Dendritic cell treated with granulocyte-macrophage colony-stimulating factor and Interleukin-4, amounts not matched to agents 40 ng/mL and 50 ng/mL, for 4 days (primary cell): ENCODE data around the gene MBOAT1.

ENCODE experiments used
- H3K27ac Mint-ChIP-seq: one replicate; pipeline ENCODE4 v1.8.0; 2022; ENCODE audit warnings: mild to moderate bottlenecking, mixed read lengths
- H3K27me3 Mint-ChIP-seq: one replicate; pipeline ENCODE4 v1.8.0; 2022; ENCODE audit warnings: mild to moderate bottlenecking, mixed read lengths
- H3K36me3 Mint-ChIP-seq: one replicate; pipeline ENCODE4 v1.8.0; 2022; ENCODE audit warnings: low read depth, mixed read lengths
- H3K4me1 Mint-ChIP-seq: one replicate; pipeline ENCODE4 v1.8.0; 2022; ENCODE audit warnings: low read depth, mixed read lengths
- H3K4me3 Mint-ChIP-seq: one replicate; pipeline ENCODE4 v1.8.0; 2022; ENCODE audit warnings: mild to moderate bottlenecking, moderate library complexity, mixed read lengths
- H3K9me3 Mint-ChIP-seq: one replicate; pipeline ENCODE4 v1.8.0; 2022; ENCODE audit warnings: mixed read lengths
- intact Hi-C: fragments of 100-400 bp; cut with micrococcal nuclease; formaldehyde crosslinking; loops from one replicate; pipeline ENCODE4 v1.15.0; 2022

Gene MBOAT1

DNA sequence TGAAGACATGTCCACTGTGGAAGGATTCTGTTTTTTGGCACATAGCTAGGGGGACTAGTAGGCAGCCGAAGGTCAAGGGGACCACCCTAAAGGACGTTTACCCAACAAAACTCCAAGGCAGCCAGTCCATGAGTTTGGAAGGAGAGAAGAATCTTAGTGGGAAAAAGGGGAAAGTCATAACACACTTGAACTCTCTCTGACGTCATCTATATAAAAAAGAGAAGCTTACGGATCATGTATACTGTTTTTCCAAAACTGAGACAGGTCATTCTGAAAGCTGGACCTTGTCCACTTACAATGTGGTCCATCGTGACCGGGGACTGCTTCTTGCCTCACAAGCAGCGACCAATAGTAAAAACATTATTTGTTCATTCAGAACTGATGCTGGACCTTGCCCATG, 95.5 kb downstream of the MBOAT1 start:
- H3K27me3 Mint-ChIP-seq = no peaks in the 10 kb centered on the region
- no peak overlapping the region for H3K4me3 Mint-ChIP-seq
- no peak overlapping the region for H3K27ac Mint-ChIP-seq
- H3K9me3 Mint-ChIP-seq = no peaks in the 10 kb centered on the region
- intact Hi-C loops = no loop called here
- H3K36me3 Mint-ChIP-seq = peaks cover 61% of the 10 kb centered on the region
- no peaks in the 10 kb centered on the region for H3K4me1 Mint-ChIP-seq

DNA sequence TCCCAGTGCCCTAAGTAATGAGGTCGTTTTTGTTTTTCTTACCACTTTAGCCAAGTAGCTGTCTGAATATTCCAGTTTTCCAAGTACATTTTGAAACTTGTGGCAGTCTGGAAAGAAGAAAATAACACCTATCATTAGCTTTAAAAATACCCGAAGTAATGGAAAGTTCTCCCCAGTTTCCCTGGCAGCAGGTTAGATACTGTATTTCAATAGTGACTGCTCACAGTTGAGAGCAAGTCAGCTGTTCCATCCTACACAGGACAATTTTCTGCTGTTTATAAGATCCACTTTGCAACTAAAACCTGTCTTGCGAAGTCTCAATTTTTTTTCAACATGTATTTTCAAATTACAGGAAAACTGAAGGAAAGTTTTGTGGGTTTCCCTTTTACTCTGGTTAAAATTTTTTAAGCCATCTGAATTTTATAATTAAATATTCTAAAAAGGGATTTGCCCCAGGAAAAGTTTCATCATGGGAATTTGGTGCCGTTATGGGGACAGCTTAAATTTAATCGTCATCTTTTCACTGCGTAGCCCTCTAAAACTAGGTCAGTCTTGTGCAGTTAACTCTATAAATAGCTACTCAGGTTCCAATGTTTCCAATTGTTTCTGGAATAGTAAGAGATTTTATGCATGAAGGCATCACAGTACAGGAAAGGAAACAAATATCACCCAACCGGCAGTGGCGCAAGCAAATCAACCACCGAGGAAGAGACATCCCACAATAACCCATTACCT, 96.9 kb downstream of the MBOAT1 start:
- H3K4me3 Mint-ChIP-seq = no peak overlapping the region
- no peaks in the 10 kb centered on the region for H3K27me3 Mint-ChIP-seq
- H3K9me3 Mint-ChIP-seq = no peaks in the 10 kb centered on the region
- no peak overlapping the region for H3K27ac Mint-ChIP-seq
- no peaks in the 10 kb centered on the region for H3K4me1 Mint-ChIP-seq
- peaks cover 59% of the 10 kb centered on the region for H3K36me3 Mint-ChIP-seq
- intact Hi-C loops = no loop called here

- Mint-ChIP-seq H3K36me3 (peaks cover 55% of the 10 kb centered on the region), H3K27ac (no peak overlapping the region), H3K27me3 (no peaks in the 10 kb centered on the region), H3K9me3 (no peaks in the 10 kb centered on the region), H3K4me1 (no peaks in the 10 kb centered on the region), H3K4me3 (no peak overlapping the region)
- intact Hi-C loops = no loop called here
These were observed 98.5 kb downstream of the MBOAT1 start for GRCh38 chr6:20113649-20114224.

DNA sequence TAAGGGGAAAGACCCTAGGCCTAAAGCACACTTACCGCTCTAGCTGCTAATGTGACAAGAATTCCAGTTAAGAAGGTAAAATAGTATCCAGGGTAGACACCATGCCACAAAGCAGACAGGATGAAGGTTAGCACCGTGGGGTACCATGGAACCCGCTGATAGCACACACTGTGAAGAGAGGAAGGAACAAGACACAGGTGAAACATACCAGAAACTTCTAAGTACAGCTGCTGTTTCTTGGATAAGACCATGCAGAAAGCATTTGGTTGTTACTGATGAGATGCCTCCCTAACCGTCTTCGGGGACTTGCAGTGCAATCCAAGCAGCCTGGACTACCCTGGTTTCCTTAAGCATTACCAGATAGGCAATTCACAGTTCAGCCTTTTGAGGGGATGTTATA, 99.4 kb downstream of the MBOAT1 start:
- intact Hi-C loops = no loop called here
- Mint-ChIP-seq H3K4me1 (no peaks in the 10 kb centered on the region), H3K36me3 (peaks cover 50% of the 10 kb centered on the region), H3K9me3 (no peaks in the 10 kb centered on the region), H3K27ac (no peak overlapping the region), H3K27me3 (no peaks in the 10 kb centered on the region), H3K4me3 (no peak overlapping the region)

- no peaks in the 10 kb centered on the region for H3K4me1 Mint-ChIP-seq
- no peaks in the 10 kb centered on the region for H3K27me3 Mint-ChIP-seq
- H3K4me3 Mint-ChIP-seq = no peak overlapping the region
- H3K27ac Mint-ChIP-seq = no peak overlapping the region
- H3K36me3 Mint-ChIP-seq = peaks cover 50% of the 10 kb centered on the region
- no peaks in the 10 kb centered on the region for H3K9me3 Mint-ChIP-seq
- intact Hi-C loops = no loop called here
These were observed 100.0 kb downstream of the MBOAT1 start for GRCh38 chr6:20112241-20112640.

GRCh38 chr6:20110478-20110877, 101.8 kb downstream of the MBOAT1 start:
- H3K36me3 Mint-ChIP-seq = peaks cover 52% of the 10 kb centered on the region
- no peaks in the 10 kb centered on the region for H3K9me3 Mint-ChIP-seq
- intact Hi-C loops = no loop called here
- H3K27ac Mint-ChIP-seq = no peak overlapping the region
- H3K4me3 Mint-ChIP-seq = no peak overlapping the region
- no peaks in the 10 kb centered on the region for H3K27me3 Mint-ChIP-seq
- H3K4me1 Mint-ChIP-seq = no peaks in the 10 kb centered on the region

DNA sequence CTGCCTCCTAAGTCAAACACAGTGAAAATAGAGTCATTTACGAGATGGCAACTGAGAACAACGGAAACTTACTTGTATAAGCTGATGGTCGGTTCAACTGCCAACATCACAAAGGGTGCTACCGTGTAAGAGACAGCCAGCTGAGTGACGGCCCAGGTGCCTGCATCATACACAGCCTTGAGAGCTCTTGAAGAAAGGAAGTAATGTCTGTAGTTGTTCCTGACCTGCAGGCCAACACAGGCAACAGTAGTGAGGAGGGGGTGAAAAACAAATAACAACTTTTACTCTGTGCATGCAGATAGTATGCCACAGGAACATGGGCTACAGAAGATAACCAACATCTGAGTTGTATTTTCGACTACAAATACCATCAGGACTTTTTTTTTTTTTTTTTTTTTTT, 102.7 kb downstream of the MBOAT1 start:
- H3K27me3 Mint-ChIP-seq = no peaks in the 10 kb centered on the region

GRCh38 chr6:20105838-20106237, 106.4 kb downstream of the MBOAT1 start:
- no peaks in the 10 kb centered on the region for H3K4me1 Mint-ChIP-seq
- no peak overlapping the region for H3K27ac Mint-ChIP-seq
- H3K9me3 Mint-ChIP-seq = no peaks in the 10 kb centered on the region
- no peak overlapping the region for H3K4me3 Mint-ChIP-seq
- no peaks in the 10 kb centered on the region for H3K27me3 Mint-ChIP-seq
- intact Hi-C loops = no loop called here
- H3K36me3 Mint-ChIP-seq = peaks cover 60% of the 10 kb centered on the region

More for the DNA sequence above, 102.7 kb downstream of the MBOAT1 start:
- H3K4me3 Mint-ChIP-seq = no peak overlapping the region
- peaks cover 42% of the 10 kb centered on the region for H3K36me3 Mint-ChIP-seq
- H3K4me1 Mint-ChIP-seq = no peaks in the 10 kb centered on the region
- H3K9me3 Mint-ChIP-seq = no peaks in the 10 kb centered on the region
- H3K27ac Mint-ChIP-seq = no peak overlapping the region
- intact Hi-C loops = no loop called here

DNA sequence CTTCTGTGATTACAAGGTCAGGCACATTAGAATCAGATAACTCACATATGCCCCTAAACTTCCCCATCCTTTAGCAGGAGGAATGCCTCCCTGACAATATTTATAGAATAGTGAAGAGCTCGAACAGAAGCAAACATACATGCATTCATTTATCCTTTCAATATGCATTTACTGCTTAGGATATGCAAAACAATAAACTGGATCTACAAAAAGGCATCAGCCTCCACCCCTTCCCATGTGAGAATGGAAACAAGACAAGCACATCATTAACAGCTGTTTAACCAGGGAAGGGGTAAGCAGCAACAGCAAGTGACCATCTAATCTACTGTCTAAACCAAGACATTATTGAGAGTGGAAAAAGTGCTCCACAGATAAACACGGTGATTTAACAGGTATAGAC, 107.6 kb downstream of the MBOAT1 start:
- intact Hi-C loops = no loop called here
- Mint-ChIP-seq H3K9me3 (no peaks in the 10 kb centered on the region), H3K36me3 (peaks cover 60% of the 10 kb centered on the region), H3K4me1 (no peaks in the 10 kb centered on the region), H3K27ac (no peak overlapping the region), H3K4me3 (no peak overlapping the region), H3K27me3 (no peaks in the 10 kb centered on the region)

DNA sequence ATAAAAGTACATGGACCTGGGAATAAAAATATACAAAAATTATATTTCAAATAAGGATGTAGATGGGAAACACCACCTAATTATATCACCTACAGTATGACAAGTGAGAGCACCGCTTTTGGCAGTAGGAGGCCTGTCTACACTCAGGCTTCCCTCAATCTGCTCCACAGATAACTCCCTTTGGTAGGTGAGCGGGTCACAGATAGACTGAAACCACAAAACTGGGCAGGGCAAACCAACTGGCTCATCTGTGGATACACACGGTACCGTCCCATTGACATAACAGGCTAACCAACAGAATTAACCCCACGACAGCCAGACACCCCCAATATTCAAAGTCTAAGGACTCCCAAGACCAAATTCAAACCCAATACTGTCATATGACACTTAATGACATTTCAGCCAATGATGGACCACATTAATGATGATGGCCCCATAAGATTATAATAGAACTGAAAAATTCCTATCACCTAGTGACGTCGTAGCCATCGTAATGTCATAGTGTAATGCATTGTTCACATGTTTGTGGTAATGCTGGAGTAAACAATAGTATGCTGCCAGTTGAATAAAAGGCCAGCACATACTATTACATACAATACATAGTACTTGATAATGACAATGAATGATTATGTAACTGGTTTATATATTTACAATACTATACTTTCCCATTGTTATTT, 109.7 kb downstream of the MBOAT1 start:
- H3K27ac Mint-ChIP-seq = no peak overlapping the region
- H3K4me1 Mint-ChIP-seq = no peaks in the 10 kb centered on the region
- H3K4me3 Mint-ChIP-seq = no peak overlapping the region
- peaks cover 60% of the 10 kb centered on the region for H3K36me3 Mint-ChIP-seq
- intact Hi-C loops = no loop called here
- no peaks in the 10 kb centered on the region for H3K27me3 Mint-ChIP-seq
- no peaks in the 10 kb centered on the region for H3K9me3 Mint-ChIP-seq

- no peaks in the 10 kb centered on the region for H3K27me3 Mint-ChIP-seq
- no peak overlapping the region for H3K4me3 Mint-ChIP-seq
- H3K27ac Mint-ChIP-seq = no peak overlapping the region
- H3K36me3 Mint-ChIP-seq = peaks cover 46% of the 10 kb centered on the region
- intact Hi-C loops = no loop called here
- no peaks in the 10 kb centered on the region for H3K9me3 Mint-ChIP-seq
- no peaks in the 10 kb centered on the region for H3K4me1 Mint-ChIP-seq
These were observed 113.1 kb downstream of the MBOAT1 start for GRCh38 chr6:20099156-20099555.

- Mint-ChIP-seq H3K27me3 (no peaks in the 10 kb centered on the region), H3K36me3 (peaks cover 43% of the 10 kb centered on the region), H3K4me3 (no peak overlapping the region), H3K27ac (no peak overlapping the region), H3K9me3 (no peaks in the 10 kb centered on the region), H3K4me1 (no peaks in the 10 kb centered on the region)
- intact Hi-C loops = no loop called here
These were observed 113.9 kb downstream of the MBOAT1 start for GRCh38 chr6:20098267-20098876.

DNA sequence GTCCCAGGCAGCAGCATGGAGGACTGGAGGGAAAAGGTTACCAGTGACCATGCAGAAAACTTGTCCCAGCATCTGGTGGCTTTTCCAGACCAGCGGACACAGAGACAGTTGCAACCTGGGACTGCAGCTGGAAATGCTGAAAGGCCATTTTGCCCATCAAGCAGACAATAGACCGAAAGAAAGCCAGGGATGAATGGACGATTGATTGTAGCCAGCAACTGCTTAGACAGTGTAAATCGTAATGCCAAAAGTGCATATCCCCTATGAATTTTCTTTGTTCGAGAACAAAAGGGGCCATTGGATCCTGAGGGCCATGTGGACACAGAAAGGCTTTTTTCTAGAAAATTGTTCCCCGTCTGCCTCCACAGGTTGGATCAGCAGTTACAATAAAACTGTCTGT, 115.7 kb downstream of the MBOAT1 start:
- intact Hi-C loops = no loop called here
- peaks cover 25% of the 10 kb centered on the region for H3K36me3 Mint-ChIP-seq
- H3K27me3 Mint-ChIP-seq = no peaks in the 10 kb centered on the region
- H3K4me3 Mint-ChIP-seq = no peak overlapping the region
- no peaks in the 10 kb centered on the region for H3K9me3 Mint-ChIP-seq
- H3K27ac Mint-ChIP-seq = no peak overlapping the region
- no peaks in the 10 kb centered on the region for H3K4me1 Mint-ChIP-seq

DNA sequence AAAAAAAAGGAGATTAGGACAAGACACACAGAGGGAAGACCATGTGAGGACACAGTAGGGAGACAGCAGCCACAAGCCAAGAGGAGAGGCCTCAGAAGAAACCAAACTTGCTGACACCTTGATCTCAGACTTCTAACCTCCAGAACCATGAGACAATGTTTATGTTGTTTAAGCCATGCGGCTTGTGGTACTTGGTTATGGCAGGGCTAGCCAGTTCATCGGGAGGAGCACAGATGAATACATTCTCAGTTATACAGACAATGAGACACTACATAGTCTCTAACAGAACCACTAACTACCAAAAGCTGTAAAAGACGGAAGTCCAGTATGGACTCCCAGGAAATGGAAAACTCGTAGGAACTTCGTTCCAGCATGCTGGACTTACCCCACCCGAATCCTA, 116.8 kb downstream of the MBOAT1 start:
- no peak overlapping the region for H3K27ac Mint-ChIP-seq
- H3K4me3 Mint-ChIP-seq = no peak overlapping the region
- intact Hi-C loops = no loop called here
- no peaks in the 10 kb centered on the region for H3K27me3 Mint-ChIP-seq
- no peaks in the 10 kb centered on the region for H3K4me1 Mint-ChIP-seq
- peaks cover 16% of the 10 kb centered on the region for H3K36me3 Mint-ChIP-seq
- no peaks in the 10 kb centered on the region for H3K9me3 Mint-ChIP-seq
